ENCODE measurements around the gene NFKB2.

Gene NFKB2

GRCh38 chr10:102444851-102445250, 49.3 kb downstream of the NFKB2 start:
- TF ChIP-seq NFIC (IDR thresholded peaks at IDR 0.05) (no peak), TAF1 (IDR thresholded peaks at IDR 0.05; ENCODE audit: low read depth) (no peak), TEAD4 (IDR thresholded peaks at IDR 0.05) (no peak), YY1 (IDR thresholded peaks at IDR 0.05; ENCODE audit: low read depth) (no peak), REST (IDR thresholded peaks at IDR 0.05; ENCODE audit: low read depth) (no peak), EGR1 (IDR thresholded peaks at IDR 0.05) (no peak), MAX (IDR thresholded peaks at IDR 0.05) (no peak), FOXM1 (IDR thresholded peaks at IDR 0.05; ENCODE audit: borderline replicate concordance, low read depth) (no peak), USF1 (IDR thresholded peaks at IDR 0.05) (no peak), CREB1 (IDR thresholded peaks at IDR 0.05; ENCODE audit: low read depth) (no peak), ZBTB7A (IDR thresholded peaks at IDR 0.05; ENCODE audit: low read depth) (no peak), RAD21 (IDR thresholded peaks at IDR 0.05; ENCODE audit: low read depth) (no peak), CEBPB (IDR thresholded peaks at IDR 0.05) (no peak), TCF12 (IDR thresholded peaks at IDR 0.05; ENCODE audit: low read depth) (no peak), EP300 (IDR thresholded peaks at IDR 0.05; ENCODE audit: borderline replicate concordance) (no peak)

- TF ChIP-seq REST (IDR thresholded peaks at IDR 0.05; ENCODE audit: low read depth) (no peak), TEAD4 (IDR thresholded peaks at IDR 0.05) (no peak; the same call in 1 of the 2 replicates), RAD21 (IDR thresholded peaks at IDR 0.05; ENCODE audit: low read depth) (no peak), EP300 (IDR thresholded peaks at IDR 0.05; ENCODE audit: borderline replicate concordance) (no peak), FOXM1 (IDR thresholded peaks at IDR 0.05; ENCODE audit: borderline replicate concordance, low read depth) (no peak), TAF1 (IDR thresholded peaks at IDR 0.05; ENCODE audit: low read depth) (peak; percentile 23; the same call in 1 of the 2 replicates), CREB1 (IDR thresholded peaks at IDR 0.05; ENCODE audit: low read depth) (no peak), USF1 (IDR thresholded peaks at IDR 0.05) (peak; percentile 76), YY1 (IDR thresholded peaks at IDR 0.05; ENCODE audit: low read depth) (peak; percentile 82), EGR1 (IDR thresholded peaks at IDR 0.05) (no peak), NFIC (IDR thresholded peaks at IDR 0.05) (no peak), TCF12 (IDR thresholded peaks at IDR 0.05; ENCODE audit: low read depth) (0 out of 2 replicates have a peak, but pooled peaks have one; percentile 31), MAX (IDR thresholded peaks at IDR 0.05) (no peak), ZBTB7A (IDR thresholded peaks at IDR 0.05; ENCODE audit: low read depth) (peak; percentile 77), CEBPB (IDR thresholded peaks at IDR 0.05) (peak; percentile 45; the same call in 1 of the 2 replicates)
Measured at GRCh38 chr10:102449321-102450123, 54.0 kb downstream of the NFKB2 start.

GRCh38 chr10:102450124-102450373, 54.5 kb downstream of the NFKB2 start:
- TF ChIP-seq TAF1 (IDR thresholded peaks at IDR 0.05; ENCODE audit: low read depth): no peak; the same call in 1 of the 2 replicates

- TF ChIP-seq EGR1 (IDR thresholded peaks at IDR 0.05): peak; percentile 7; the same call in 1 of the 2 replicates
- 0 out of 2 replicates have a peak, but pooled peaks have one; percentile 5 for TF ChIP-seq TEAD4 (IDR thresholded peaks at IDR 0.05)
- peak; percentile 27; the same call in 1 of the 2 replicates for TF ChIP-seq NFIC (IDR thresholded peaks at IDR 0.05)
- 0 out of 2 replicates have a peak, but pooled peaks have one; percentile 18 for TF ChIP-seq TCF12 (IDR thresholded peaks at IDR 0.05; ENCODE audit: low read depth)
- peak; percentile 92; the same call in 1 of the 2 replicates for TF ChIP-seq MAX (IDR thresholded peaks at IDR 0.05)
- no peak for TF ChIP-seq FOXM1 (IDR thresholded peaks at IDR 0.05; ENCODE audit: borderline replicate concordance, low read depth)
- peak; percentile 50 for TF ChIP-seq TAF1 (IDR thresholded peaks at IDR 0.05; ENCODE audit: low read depth)
- no peak for TF ChIP-seq CREB1 (IDR thresholded peaks at IDR 0.05; ENCODE audit: low read depth)
Measured at GRCh38 chr10:102450374-102451104, 55.0 kb downstream of the NFKB2 start.

Measured in Ishikawa (cell line).